ENCODE results near the gene KDR.

DNA sequence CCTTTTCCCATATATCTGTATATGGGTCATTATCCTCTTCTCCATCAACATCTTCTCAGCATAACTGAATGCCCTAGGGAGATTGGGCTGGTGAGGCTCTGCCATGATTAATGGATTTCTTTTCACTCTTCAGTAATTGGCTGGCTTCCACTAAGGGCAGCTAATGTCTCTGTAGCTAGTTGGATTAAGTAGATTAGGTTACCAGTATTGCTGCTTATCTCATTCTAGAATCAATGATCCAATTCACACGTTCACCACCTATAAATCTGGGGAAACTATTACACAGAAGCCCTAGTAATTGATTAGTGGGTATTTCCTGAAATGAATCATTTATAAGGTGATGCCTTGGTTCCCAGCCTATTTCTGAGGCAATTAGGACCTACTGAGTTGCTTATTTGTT is 94.8 kb downstream of the KDR start:
- TF ChIP-seq, protein P1, sequence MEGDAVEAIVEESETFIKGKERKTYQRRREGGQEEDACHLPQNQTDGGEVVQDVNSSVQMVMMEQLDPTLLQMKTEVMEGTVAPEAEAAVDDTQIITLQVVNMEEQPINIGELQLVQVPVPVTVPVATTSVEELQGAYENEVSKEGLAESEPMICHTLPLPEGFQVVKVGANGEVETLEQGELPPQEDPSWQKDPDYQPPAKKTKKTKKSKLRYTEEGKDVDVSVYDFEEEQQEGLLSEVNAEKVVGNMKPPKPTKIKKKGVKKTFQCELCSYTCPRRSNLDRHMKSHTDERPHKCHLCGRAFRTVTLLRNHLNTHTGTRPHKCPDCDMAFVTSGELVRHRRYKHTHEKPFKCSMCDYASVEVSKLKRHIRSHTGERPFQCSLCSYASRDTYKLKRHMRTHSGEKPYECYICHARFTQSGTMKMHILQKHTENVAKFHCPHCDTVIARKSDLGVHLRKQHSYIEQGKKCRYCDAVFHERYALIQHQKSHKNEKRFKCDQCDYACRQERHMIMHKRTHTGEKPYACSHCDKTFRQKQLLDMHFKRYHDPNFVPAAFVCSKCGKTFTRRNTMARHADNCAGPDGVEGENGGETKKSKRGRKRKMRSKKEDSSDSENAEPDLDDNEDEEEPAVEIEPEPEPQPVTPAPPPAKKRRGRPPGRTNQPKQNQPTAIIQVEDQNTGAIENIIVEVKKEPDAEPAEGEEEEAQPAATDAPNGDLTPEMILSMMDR (IDR thresholded peaks at IDR 0.05), result no peak
- no peak for TF ChIP-seq ZFX (IDR thresholded peaks at IDR 0.05; ENCODE audit: borderline replicate concordance)

Measured in 22Rv1 (cell line).